HCT116 (cell line): ENCODE results near the gene MYO1E. TPM values are rescaled to one million over a fixed set of nuclear protein-coding genes. Genes with fewer than 3 reads are reported as not detected.

Source experiments
- ATAC-seq: fragments of 200-7000 bp; cut with Tn5 transposase; 2 replicates; pipeline ENCODE4 v1.9.1; 2020; ENCODE audit warnings: mild to moderate bottlenecking, moderate library complexity
- BruUV-seq: library from RNA; stranded (reverse); fragments of 400-500 nt; replicated peaks from 2 replicates; lab custom pipeline; 2021; lab: Mats Ljungman, UMichigan
- CTCF ChIA-PET: fragments of 300-600 bp; sonication (Branson Sonifier 250); formaldehyde crosslinking; loops from one replicate; lab custom pipeline; 2021; ENCODE audit warnings: antibody characterized with exemption; lab: Charles Lee
- POLR2A ChIA-PET: fragments of 300-600, 350-600 bp; sonication (Branson Sonifier 250); formaldehyde crosslinking; loops from one replicate; lab custom pipeline; 2021; ENCODE audit warnings: antibody characterized with exemption; lab: Charles Lee
- RAD21 ChIA-PET, 2 experiments: fragments of 300-600 bp; sonication (Branson Sonifier 250); formaldehyde crosslinking; loops; one replicate each; lab custom pipeline; 2023; ENCODE audit warnings: low total read pairs in 2 of 2; ENCODE audit not compliant: uncharacterized antibody in 2 of 2, unreplicated experiment in 2 of 2, low non-redundant PET in 1 of 2; lab: Charles Lee
- DNase-seq: peaks from one replicate; pipeline ENCODE4 v3.0.0-alpha.2; 2010; ENCODE audit warnings: low read depth, low spot score
- H2AFZ ChIP-seq: fragments of 200-600 bp; shearing (Covaris generic), sonication (generic); 2 replicates; pipeline ENCODE4 v1.6.1; 2017; ENCODE audit warnings: low read depth, mixed run types, mixed read lengths, antibody characterized with exemption, low read length; ENCODE audit not compliant: poor library complexity, severe bottlenecking
- H3K27ac ChIP-seq: 2 replicates; pipeline ENCODE4 v1.5.1; 2012; ENCODE audit warnings: low read depth, low read length
- H3K27me3 ChIP-seq: fragments of 200-600 bp; sonication (generic); 2 replicates; pipeline ENCODE4 v1.6.1; 2016; ENCODE audit warnings: mixed run types, low read length, mixed read lengths; ENCODE audit not compliant: insufficient read depth
- H3K36me3 ChIP-seq, 2 experiments: fragments of 200-500 bp in 1 of 2; fragments of 200-600 bp in 1 of 2; sonication (Bioruptor generic) in 1 of 2; sonication (generic) in 1 of 2; 2 replicates each; pipeline versions ENCODE4 v1.5.1 to v1.6.1; 2014 to 2016; ENCODE audit warnings: low read length in 2 of 2, inconsistent platforms in 1 of 2, mixed read lengths in 1 of 2, mixed run types in 1 of 2; ENCODE audit not compliant: insufficient read depth in 2 of 2, control insufficient read depth in 1 of 2
- H3K4me1 ChIP-seq, 2 experiments: fragments of 200-600 bp in 1 of 2; sonication (generic) in 1 of 2; 2 replicates each; pipeline versions ENCODE4 v1.5.1 to v1.6.1; 2012 to 2017; ENCODE audit warnings: low read length in 2 of 2, inconsistent platforms in 1 of 2, mild to moderate bottlenecking in 1 of 2, mixed read lengths in 1 of 2, mixed run types in 1 of 2, moderate library complexity in 1 of 2; ENCODE audit not compliant: insufficient read depth in 2 of 2, control insufficient read depth in 1 of 2
- H3K4me2 ChIP-seq: fragments of 200-600 bp; sonication (generic); 2 replicates; pipeline ENCODE4 v1.6.1; 2017; ENCODE audit warnings: mixed run types, low read length, mixed read lengths
- H3K4me3 ChIP-seq, 2 experiments: fragments of 200-600 bp in 1 of 2; sonication (generic) in 1 of 2; replicated peaks in 1 of 2; 2 replicates each; pipeline ENCODE4 v1.5.1; 2011 to 2016; ENCODE audit warnings: low read length in 2 of 2, control low read depth in 1 of 2, low read depth in 1 of 2, mild to moderate bottlenecking in 1 of 2, mixed read lengths in 1 of 2, mixed run types in 1 of 2
- H3K79me2 ChIP-seq: fragments of 200-600 bp; sonication (generic); 2 replicates; pipeline ENCODE4 v1.6.1; 2017; ENCODE audit warnings: mild to moderate bottlenecking, mixed run types, low read length, moderate library complexity, mixed read lengths; ENCODE audit not compliant: insufficient read depth
- H3K9ac ChIP-seq: fragments of 200-600 bp; sonication (generic); 2 replicates; pipeline ENCODE4 v1.6.1; 2016; ENCODE audit warnings: low read length, mixed read lengths
- H3K9me2 ChIP-seq: fragments of 200-600 bp; sonication (generic), shearing (Covaris generic); 2 replicates; pipeline ENCODE4 v1.6.1; 2017; ENCODE audit warnings: mixed run types, mild to moderate bottlenecking, moderate library complexity; ENCODE audit not compliant: insufficient read depth
- H3K9me3 ChIP-seq, 2 experiments: fragments of 200-500 bp in 1 of 2; fragments of 200-600 bp in 1 of 2; sonication (Bioruptor generic) in 1 of 2; sonication (generic) in 1 of 2; 2 replicates each; pipeline ENCODE4 v1.6.1; 2014 to 2017; ENCODE audit warnings: low read length in 2 of 2, mixed read lengths in 2 of 2, inconsistent platforms in 1 of 2, low read depth in 1 of 2, mild to moderate bottlenecking in 1 of 2, mixed run types in 1 of 2, moderate library complexity in 1 of 2; ENCODE audit not compliant: control insufficient read depth in 1 of 2, insufficient read depth in 1 of 2
- H4K20me1 ChIP-seq: fragments of 200-600 bp; sonication (generic), shearing (Covaris generic); 2 replicates; pipeline ENCODE4 v1.6.1; 2017; ENCODE audit warnings: mixed run types, mild to moderate bottlenecking, moderate library complexity; ENCODE audit not compliant: insufficient read depth
- EGR1 ChIP-seq: IDR thresholded peaks from 2 replicates; pipeline ENCODE4 v1.6.1; 2012; ENCODE audit warnings: low read depth
- EZH2phosphoT487 ChIP-seq: fragments of 200-600 bp; IDR thresholded peaks from 2 replicates; pipeline ENCODE4 v1.6.1; 2018; ENCODE audit warnings: antibody characterized with exemption, borderline replicate concordance
- FOSL1 ChIP-seq: IDR thresholded peaks from 2 replicates; pipeline ENCODE4 v1.6.1; 2012; ENCODE audit warnings: low read depth
- JUND ChIP-seq: IDR thresholded peaks from 2 replicates; pipeline ENCODE4 v1.6.1; 2012
- POLR2A ChIP-seq: IDR thresholded peaks from 2 replicates; pipeline ENCODE4 v1.7.0; 2011; ENCODE audit warnings: borderline replicate concordance; ENCODE audit not compliant: insufficient read depth, insufficient read length; ENCODE audit errors: extremely low read depth
- RAD21 ChIP-seq: IDR thresholded peaks from 2 replicates; pipeline ENCODE4 v1.6.1; 2012; ENCODE audit warnings: low read depth, mild to moderate bottlenecking
- SIN3A ChIP-seq: IDR thresholded peaks from 2 replicates; pipeline ENCODE4 v1.6.1; 2012; ENCODE audit warnings: low read depth
- SP1 ChIP-seq: IDR thresholded peaks from 2 replicates; pipeline ENCODE4 v1.6.1; 2012; ENCODE audit warnings: low read depth
- TCF7L2 ChIP-seq: IDR thresholded peaks from 2 replicates; pipeline ENCODE4 v1.7.0; 2011; ENCODE audit warnings: borderline replicate concordance, inconsistent platforms; ENCODE audit not compliant: insufficient read depth, insufficient read length; ENCODE audit errors: extremely low read depth
- ZFX ChIP-seq: fragments of 450-650 bp; IDR thresholded peaks from 2 replicates; pipeline ENCODE4 v1.6.1; 2017
- ZNF274 ChIP-seq: fragments of 200-500 bp; sonication (Bioruptor generic); IDR thresholded peaks from 2 replicates; pipeline ENCODE4 v1.6.1; 2014; ENCODE audit warnings: mild to moderate bottlenecking, low read depth, low read length, inconsistent platforms
- intact Hi-C: fragments of 100-400 bp; cut with micrococcal nuclease; formaldehyde crosslinking; loops from 2 replicates; pipeline ENCODE4 v1.10.0; 2022
- total RNA-seq: library from RNA; stranded (reverse); gene quantifications from one replicate; pipeline ENCODE4 v1.2.1, GENCODE V29; 2021; ENCODE audit not compliant: unreplicated experiment
- TF ChIP-seq, protein P1 (sequence below): IDR thresholded peaks from 2 replicates; pipeline ENCODE4 v1.6.1; 2012
- TF ChIP-seq, protein P2 (sequence below): IDR thresholded peaks from 2 replicates; pipeline ENCODE4 v1.6.1; 2012
- TF ChIP-seq, protein P3 (sequence below): IDR thresholded peaks from 2 replicates; pipeline ENCODE4 v1.6.1; 2012; ENCODE audit warnings: low read depth
- TF ChIP-seq, protein P4 (sequence below), 3 experiments: fragments of 200-600 bp in 1 of 3; sonication (generic) in 1 of 3; IDR thresholded peaks in 2 of 3; conservative IDR thresholded peaks in 1 of 3; 2 replicates each; pipeline ENCODE4 v1.5.1; 2012 to 2017; ENCODE audit warnings: low read depth in 2 of 3, low read length in 2 of 3, antibody characterized with exemption in 1 of 3, borderline replicate concordance in 1 of 3, control low read depth in 1 of 3, mild to moderate bottlenecking in 1 of 3, mixed read lengths in 1 of 3, mixed run types in 1 of 3, moderate library complexity in 1 of 3; ENCODE audit not compliant: insufficient read depth in 1 of 3

The MYO1E gene
- total RNA-seq, 1 experiment from 2014 or later: 182 TPM

DNA sequence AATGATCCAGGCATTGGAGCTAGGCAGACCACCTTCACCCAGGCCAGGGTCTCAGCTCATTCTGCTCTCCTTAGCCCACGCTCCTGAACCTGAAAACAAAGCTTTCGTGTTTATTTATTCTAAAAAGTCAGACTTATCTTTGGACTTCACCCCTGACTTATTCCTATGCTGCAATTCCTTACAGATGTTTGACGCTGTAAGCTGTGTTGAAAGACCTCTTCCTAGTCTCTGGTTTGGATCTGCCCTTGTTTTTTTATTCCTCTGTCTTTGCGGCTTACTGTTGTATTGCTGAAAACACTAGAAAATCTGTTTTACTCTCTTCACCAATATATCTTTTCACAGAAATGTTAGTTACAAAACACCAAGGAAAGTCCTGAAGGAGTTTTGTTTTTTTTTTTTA lies 206.5 kb downstream of the MYO1E start:
- Histone ChIP-seq H3K27ac (peak overlapping the region; percentile 5; the same call in 1 of the 2 replicates), H3K9ac (no peak overlapping the region), H3K4me3 (no peak overlapping the region), H3K27me3 (no peaks in the 10 kb centered on the region), H3K36me3 (0 out of 4 replicates have a peak, but pooled peaks cover 0 to 4% of the 10 kb centered on the region in 2 experiments), H3K9me2 (no peaks in the 10 kb centered on the region), H3K4me2 (no peak overlapping the region; the same call in 1 of the 2 replicates), H3K9me3 (no peaks in the 10 kb centered on the region), H2AFZ (no peak overlapping the region), H3K79me2 (no peaks in the 10 kb centered on the region), H4K20me1 (no peaks in the 10 kb centered on the region), H3K4me1 (peaks cover 20 to 32% of the 10 kb centered on the region in 2 experiments)
- RAD21 ChIA-PET: interaction anchor here in 1 of 2 experiments (2.0 kb wide), 1 partner anchor 363 kb away, joined by 7 read pairs; no protein-coding TSS in a partner anchor
- ATAC-seq (no peak), DNase-seq (no peak)
- BruUV-seq: no TSS peak
- CTCF ChIA-PET: interaction anchor here (1.2 kb wide), 1 partner anchor 363 kb away, joined by 6 read pairs; no protein-coding TSS in a partner anchor
- TF ChIP-seq JUND: no peak
- no peak for TF ChIP-seq POLR2A
- no peak for TF ChIP-seq EZH2phosphoT487
- no peak for TF ChIP-seq ZFX
- TF ChIP-seq SIN3A: no peak
- TF ChIP-seq EGR1: no peak
- TF ChIP-seq, protein P1, sequence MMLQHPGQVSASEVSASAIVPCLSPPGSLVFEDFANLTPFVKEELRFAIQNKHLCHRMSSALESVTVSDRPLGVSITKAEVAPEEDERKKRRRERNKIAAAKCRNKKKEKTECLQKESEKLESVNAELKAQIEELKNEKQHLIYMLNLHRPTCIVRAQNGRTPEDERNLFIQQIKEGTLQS: no peak
- no peak for TF ChIP-seq TCF7L2
- intact Hi-C loops: no loop called here
- POLR2A ChIA-PET: no interaction called here

DNA sequence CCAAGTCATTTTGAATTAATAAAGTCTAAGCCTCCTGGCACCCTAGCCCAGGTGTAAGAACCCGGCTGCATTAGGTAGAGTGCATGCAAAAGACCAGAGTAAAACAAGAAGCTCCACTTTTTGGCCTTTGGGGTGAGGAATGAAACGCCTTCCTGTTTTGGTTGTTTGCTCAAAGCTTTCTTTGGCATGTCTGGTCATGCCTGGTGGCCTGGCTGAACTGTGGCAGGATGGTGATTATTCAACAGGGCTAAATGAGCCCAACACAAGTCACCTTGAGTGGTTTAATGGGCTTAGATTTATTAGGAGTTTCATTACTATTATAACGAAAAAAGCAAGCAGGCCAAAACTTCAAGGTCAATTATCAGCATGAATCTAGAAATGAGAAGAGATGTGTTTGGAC lies 206.9 kb downstream of the MYO1E start:
- H3K9me2 ChIP-seq: no peaks in the 10 kb centered on the region
- no peaks in the 10 kb centered on the region for H3K79me2 ChIP-seq
- H3K9me3 ChIP-seq: no peaks in the 10 kb centered on the region
- no peaks in the 10 kb centered on the region for H3K27me3 ChIP-seq
- no peak overlapping the region; the same call in 1 of the 2 replicates for H3K4me2 ChIP-seq
- BruUV-seq: no TSS peak
- POLR2A ChIA-PET: no interaction called here
- no peak for ATAC-seq
- H4K20me1 ChIP-seq: no peaks in the 10 kb centered on the region
- DNase-seq: no peak
- no peak overlapping the region for H3K4me3 ChIP-seq
- H3K36me3 ChIP-seq: 0 out of 4 replicates have a peak, but pooled peaks cover 0 to 4% of the 10 kb centered on the region in 2 experiments
- RAD21 ChIA-PET: interaction anchor here in 1 of 2 experiments (2.0 kb wide), 1 partner anchor 363 kb away, joined by 7 read pairs; no protein-coding TSS in a partner anchor
- peak overlapping the region; percentile 5; the same call in 1 of the 2 replicates for H3K27ac ChIP-seq
- peaks cover 20 to 31% of the 10 kb centered on the region in 2 experiments for H3K4me1 ChIP-seq
- intact Hi-C loops: no loop called here
- no peak overlapping the region for H2AFZ ChIP-seq
- CTCF ChIA-PET: interaction anchor here (1.2 kb wide), 1 partner anchor 363 kb away, joined by 6 read pairs; no protein-coding TSS in a partner anchor
- no peak overlapping the region for H3K9ac ChIP-seq
- TF ChIP-seq SP1 (no peak), EZH2phosphoT487 (no peak), FOSL1 (no peak), ZNF274 (no peak), ZFX (no peak), SIN3A (no peak), RAD21 (no peak)
- TF ChIP-seq, protein P2, sequence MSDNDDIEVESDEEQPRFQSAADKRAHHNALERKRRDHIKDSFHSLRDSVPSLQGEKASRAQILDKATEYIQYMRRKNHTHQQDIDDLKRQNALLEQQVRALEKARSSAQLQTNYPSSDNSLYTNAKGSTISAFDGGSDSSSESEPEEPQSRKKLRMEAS: no peak
- TF ChIP-seq, protein P3, sequence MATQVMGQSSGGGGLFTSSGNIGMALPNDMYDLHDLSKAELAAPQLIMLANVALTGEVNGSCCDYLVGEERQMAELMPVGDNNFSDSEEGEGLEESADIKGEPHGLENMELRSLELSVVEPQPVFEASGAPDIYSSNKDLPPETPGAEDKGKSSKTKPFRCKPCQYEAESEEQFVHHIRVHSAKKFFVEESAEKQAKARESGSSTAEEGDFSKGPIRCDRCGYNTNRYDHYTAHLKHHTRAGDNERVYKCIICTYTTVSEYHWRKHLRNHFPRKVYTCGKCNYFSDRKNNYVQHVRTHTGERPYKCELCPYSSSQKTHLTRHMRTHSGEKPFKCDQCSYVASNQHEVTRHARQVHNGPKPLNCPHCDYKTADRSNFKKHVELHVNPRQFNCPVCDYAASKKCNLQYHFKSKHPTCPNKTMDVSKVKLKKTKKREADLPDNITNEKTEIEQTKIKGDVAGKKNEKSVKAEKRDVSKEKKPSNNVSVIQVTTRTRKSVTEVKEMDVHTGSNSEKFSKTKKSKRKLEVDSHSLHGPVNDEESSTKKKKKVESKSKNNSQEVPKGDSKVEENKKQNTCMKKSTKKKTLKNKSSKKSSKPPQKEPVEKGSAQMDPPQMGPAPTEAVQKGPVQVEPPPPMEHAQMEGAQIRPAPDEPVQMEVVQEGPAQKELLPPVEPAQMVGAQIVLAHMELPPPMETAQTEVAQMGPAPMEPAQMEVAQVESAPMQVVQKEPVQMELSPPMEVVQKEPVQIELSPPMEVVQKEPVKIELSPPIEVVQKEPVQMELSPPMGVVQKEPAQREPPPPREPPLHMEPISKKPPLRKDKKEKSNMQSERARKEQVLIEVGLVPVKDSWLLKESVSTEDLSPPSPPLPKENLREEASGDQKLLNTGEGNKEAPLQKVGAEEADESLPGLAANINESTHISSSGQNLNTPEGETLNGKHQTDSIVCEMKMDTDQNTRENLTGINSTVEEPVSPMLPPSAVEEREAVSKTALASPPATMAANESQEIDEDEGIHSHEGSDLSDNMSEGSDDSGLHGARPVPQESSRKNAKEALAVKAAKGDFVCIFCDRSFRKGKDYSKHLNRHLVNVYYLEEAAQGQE: no peak
- TF ChIP-seq, protein P4, sequence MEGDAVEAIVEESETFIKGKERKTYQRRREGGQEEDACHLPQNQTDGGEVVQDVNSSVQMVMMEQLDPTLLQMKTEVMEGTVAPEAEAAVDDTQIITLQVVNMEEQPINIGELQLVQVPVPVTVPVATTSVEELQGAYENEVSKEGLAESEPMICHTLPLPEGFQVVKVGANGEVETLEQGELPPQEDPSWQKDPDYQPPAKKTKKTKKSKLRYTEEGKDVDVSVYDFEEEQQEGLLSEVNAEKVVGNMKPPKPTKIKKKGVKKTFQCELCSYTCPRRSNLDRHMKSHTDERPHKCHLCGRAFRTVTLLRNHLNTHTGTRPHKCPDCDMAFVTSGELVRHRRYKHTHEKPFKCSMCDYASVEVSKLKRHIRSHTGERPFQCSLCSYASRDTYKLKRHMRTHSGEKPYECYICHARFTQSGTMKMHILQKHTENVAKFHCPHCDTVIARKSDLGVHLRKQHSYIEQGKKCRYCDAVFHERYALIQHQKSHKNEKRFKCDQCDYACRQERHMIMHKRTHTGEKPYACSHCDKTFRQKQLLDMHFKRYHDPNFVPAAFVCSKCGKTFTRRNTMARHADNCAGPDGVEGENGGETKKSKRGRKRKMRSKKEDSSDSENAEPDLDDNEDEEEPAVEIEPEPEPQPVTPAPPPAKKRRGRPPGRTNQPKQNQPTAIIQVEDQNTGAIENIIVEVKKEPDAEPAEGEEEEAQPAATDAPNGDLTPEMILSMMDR (IDR thresholded peaks at IDR 0.05 in 2 of 3, conservative IDR thresholded peaks at IDR 0.05 in 1 of 3; ENCODE audit: borderline replicate concordance in 1 of 3, insufficient read depth in 1 of 3, low read depth in 2 of 3, low read length in 2 of 3): no peak
